Measurements from ENCODE around the gene RNF111.
A peak's percentile ranks its signal among the peaks of the same experiment; 100 is the strongest.
"Not testable (repeated sequence)": the region's sequence is repeated elsewhere in the genome, so short reads cannot be mapped to it uniquely, and the experiment has no call there.

Gene RNF111

DNA sequence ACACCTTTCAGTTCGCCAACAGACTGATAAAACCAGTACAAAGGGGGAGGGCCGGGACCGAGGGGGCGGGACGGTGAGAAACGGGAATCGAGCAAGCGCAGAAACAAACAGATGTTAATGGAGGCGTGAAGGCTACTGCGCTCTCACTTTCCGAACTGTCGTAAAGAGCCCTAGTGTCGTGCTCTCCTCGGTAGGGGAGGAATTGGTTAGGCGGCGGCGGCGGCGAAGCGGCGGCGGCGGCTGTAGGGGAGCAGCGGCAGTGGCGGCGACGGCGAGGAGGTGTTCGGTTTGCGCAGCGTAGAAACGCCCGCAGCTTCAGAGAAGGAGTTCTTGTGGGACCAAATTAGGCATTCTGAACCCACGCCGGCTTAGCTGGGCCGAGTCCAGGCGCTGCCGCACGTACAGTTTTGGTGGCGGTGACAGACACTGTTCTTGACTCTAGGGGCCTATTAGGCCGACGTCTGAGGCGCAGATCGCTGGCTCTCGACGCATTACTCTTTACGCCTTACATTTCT, at the start of gene RNF111:
RNF111 (plus strand) TSS at position 173 of the 515 bp plus-strand sequence. CDS start 43,160 bp downstream, outside the sequence.
- peak; percentile 92 for DNase-seq

- DNase-seq = no peak
These were observed 40.3 kb upstream of the RNF111 start for GRCh38 chr15:58947179-58947578.

DNA sequence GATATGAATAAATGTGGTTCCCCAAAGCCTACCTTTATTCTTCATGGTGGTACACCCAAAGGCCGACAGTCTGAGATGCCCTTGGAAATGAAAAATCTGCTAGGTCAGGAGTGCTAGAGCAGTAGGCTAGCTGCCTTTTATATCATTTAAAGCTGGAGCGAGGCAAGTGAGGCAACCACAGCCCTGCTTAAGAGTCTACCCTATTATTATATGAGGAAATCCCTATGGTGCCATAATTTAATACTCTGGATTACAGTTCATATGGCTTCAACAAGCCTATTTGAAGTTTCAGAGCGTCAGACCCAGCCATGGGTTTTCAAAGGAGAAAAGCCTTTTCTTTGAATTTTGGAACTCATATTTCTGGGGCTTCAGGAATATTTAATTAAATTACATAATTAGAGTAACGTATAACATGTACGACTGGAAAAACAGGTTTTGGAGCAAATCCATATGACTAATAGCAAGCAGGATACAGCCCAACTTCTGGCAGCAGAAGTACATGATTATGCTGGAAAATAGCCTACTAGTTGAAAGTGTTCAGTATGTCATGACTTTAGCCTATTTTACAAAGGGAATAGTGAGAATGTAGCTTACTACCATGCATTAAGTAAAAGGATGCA, 36.0 kb upstream of the RNF111 start:
- DNase-seq = no peak

DNA sequence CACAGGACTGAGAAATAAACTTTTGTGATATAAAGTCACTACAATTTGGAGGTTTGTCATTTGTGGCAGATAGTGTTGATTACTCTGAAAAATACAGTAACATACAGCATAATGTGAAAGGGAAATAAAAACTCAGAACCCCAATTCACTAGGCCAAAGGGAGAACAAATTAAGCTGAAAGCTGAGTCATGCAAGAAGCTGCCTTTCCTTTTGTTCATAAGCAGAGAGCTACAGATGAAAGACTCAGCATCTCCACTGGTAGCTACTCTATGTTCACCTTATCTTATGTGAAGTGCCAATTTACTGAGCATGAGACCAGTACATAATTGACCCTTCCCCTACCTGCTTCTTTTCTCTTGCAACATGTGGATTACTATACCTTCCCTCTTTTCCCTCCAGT, 34.7 kb upstream of the RNF111 start:
- no peak for DNase-seq

- peak; percentile 53 for DNase-seq
These were observed 30.1 kb upstream of the RNF111 start for GRCh38 chr15:58957101-58957973.

- DNase-seq = no peak
These were observed 28.7 kb upstream of the RNF111 start for GRCh38 chr15:58958811-58959210.

DNA sequence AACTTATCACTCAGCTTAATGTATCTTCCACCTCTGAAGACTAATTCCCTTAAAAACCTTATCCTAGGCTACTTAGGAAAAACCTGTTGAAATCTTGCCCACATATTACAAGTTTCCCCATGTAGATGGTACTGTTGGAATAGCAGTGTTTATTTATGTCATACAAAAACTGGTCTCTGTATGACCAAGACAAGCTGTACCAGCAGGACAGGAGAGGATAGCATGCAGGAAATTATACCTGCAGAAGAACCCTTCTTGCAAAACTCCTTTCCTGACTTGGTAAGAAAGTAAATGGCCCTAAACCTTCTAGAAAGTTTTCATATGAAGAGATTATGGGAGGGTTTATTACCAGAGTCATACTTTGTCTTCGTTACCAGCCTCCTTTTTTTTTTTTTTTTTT, 25.3 kb upstream of the RNF111 start:
- no peak for DNase-seq

- DNase-seq = no peak
These were observed 24.5 kb upstream of the RNF111 start for GRCh38 chr15:58962662-58963565.

DNA sequence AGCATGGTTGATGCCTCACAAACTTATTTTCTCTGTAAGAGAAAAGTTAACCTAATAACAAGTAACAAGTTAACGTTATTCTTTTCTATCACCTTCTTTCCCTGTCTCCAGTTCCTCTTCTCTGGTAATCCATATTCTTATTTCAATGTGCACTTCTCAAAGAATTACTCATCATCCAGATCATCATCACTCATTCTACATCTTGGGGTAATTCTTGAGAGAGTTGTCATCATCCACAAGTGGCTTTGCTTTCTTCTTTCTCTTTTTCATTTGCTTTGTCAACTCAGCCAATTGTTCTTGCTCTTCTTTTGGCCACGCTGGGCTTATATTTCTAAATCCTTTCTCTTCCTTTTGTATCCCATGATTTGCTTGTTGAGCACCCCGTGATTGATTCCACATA, 20.8 kb upstream of the RNF111 start:
- DNase-seq = no peak

DNA sequence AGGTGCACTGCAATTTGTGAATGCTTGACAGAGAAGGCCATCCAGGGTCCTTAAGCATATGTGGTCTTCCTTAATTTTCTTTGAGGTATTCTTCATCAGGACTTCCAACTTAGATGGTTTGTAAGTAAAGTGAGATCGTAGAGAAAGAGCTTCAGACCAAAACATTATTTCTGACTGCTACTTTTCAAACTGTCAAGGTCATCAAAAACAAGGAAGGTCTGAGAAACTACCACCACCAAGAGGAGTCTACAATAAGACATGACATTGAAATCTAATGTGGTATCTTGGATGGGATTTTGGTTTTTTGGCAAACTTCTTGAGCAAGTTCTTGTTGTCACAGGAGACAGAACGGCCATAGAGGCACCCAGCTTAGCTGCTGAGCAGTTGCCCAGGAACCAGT, 20.0 kb upstream of the RNF111 start:
- DNase-seq = no peak

- DNase-seq = no peak
These were observed 9.6 kb upstream of the RNF111 start for GRCh38 chr15:58977887-58978286.

DNA sequence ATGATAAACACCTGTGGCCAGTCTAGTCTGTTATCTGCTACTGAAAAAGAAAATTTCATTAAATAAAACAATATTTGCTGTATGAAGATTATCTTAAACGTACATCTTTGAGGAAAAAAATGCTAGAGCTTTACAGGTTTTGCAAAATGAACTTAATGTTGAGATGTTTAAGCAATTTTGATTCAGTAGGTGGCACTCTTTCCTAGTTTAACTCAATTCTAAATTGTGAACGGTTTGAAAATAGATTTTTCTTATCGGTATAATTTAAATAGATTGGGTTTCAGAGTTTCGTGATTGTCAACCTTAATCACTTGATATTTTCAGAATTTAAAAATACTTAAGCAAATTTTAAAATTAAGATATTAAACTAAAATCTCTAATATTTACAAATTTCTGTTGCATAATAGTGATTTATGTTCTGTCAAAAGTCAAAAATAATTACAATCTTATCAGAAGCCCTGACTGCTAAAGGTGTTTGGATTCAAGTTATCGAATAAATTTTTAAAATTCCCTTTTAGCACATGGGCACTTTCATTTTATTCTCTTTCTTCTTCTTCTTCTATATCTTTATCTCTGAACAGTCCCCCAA, 7.0 kb upstream of the RNF111 start:
- DNase-seq = no peak

DNA sequence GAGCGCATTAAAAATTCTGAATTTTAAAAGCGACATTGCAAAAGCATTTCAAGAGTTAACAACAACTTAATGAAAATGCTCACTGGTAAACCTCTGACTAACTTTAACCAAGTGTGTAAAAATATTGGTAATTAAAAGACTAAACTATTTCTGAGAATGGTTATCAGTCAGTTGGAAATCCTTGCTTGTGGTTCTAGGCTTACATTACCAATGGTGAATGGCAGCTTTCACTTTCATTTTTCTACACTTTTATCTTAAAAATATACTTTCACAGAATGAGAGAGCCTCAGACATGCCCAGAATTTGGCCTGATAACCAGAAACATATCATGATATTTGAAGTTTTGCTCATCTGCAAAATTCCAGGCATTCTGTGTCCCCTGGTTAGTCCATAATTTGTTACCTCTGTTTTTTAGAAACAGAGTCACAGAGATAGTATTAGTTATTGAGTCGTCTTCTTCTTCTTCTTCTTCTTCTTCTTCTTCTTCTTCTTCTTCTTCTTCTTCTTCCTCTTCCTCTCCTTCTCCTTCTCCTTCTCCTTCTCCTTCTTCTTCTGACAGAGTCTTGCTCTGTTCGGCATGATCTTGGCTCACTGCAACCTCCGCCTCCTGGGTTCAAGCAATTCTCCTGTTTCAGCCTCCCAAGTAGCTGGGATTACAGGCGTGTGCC, 5.5 kb upstream of the RNF111 start:
- no peak for DNase-seq

GRCh38 chr15:58983261-58983660, 4.2 kb upstream of the RNF111 start:
- no peak for DNase-seq

GRCh38 chr15:58985443-58985842, 2.0 kb upstream of the RNF111 start:
- no peak for DNase-seq

GRCh38 chr15:58987036-58987435, 427 bp upstream of the RNF111 start:
- no peak for DNase-seq

DNA sequence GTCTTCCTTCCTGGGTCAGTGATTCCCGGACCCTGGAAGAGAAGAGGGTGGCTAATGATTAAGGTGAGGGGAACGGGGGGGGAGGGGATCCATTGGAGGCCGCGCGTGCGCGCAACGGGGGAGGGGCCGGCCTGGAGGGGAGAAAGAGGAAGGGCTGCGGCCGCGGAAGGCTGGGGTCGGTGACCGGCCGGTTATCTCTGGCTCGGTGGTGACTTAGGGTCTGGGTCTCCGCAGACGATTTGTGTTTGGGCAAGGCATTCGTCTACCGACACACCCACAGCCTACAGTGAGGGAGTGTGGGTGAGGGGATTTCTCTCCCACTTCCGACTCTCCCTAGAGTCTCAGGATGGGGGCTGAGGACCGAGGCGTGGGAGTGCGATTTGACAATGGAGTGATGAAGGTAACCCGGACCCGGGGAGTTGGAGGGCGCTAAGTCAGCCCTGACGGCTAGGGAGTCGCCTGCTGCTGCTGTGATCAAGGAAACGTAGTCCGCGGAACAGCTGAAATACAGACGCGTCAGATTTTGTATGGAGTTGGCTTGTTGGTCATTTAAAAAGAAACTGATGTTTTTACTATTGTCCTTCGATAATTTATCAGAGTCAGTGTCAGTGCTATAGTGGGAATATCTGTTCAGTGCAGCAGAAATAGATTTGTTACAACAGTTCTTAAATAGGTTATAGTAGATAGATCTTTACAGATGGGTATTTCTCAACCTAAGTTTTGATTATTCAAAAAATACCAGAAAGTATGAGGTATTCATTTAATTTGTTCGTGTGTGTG, 733 bp downstream of the RNF111 start:
- DNase-seq = peak; percentile 56

DNA sequence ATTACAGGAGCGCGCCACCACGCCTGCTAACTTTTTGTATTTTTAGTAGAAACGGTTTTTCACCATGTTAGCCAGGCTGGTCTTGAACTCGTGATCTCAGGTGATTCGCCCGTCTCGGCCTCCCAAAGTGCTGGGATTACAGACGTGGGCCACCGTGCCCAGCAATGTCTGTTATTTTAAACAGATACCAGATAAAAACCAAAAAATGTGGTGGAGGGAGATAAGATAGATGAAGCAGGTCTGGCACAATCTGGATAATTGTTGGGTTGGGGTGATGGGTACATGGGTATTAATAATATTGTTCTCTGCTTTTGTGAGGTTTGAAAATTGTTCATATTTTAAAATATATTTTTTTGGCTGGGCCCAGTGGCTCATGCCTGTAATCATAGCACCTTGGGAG, 4.7 kb downstream of the RNF111 start:
- no peak for DNase-seq

DNA sequence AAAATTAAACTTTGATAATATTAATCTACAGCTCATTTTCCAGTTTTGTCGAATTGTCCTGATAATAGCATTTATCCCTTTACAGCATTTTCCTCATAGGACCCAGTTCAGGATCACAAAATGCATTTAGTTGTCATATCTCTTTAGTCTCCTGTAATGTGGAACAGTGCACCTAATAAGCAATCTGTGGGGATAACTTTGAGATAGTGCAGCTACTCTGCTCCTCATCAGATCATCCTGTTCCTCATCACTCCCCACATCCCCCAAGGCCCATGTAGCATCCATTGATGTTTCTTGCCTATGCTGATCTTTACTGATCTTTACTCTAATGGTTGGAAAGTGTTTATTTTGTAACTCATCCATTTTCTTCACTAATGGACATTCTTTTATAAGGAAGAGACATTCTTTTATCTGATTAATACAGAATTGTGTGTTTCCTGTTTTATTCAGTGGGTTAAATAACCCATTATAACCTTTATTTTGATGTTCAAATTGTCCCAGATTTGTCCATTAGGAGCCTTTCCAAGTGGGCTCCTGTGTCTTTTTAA, 7.5 kb downstream of the RNF111 start:
- no peak for DNase-seq

DNA sequence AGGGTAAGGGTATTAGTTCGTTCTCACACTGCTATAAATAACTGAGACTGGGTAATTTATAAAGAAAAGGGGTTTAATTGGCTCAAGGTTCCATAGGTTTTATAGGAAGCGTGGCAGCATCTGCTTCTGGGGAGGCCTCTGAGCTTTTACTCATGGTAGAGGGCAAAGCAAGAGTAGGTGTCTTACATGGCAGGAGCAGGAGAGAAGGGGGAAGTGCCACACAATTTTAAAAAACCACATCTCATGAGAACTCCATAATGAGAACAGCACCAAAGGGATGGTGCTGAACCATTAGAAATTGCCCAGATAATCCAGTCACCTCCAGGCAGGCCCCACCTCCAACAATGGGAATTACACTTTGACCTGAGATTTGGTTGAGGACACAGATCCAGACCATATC, 12.2 kb downstream of the RNF111 start:
- no peak for DNase-seq

DNA sequence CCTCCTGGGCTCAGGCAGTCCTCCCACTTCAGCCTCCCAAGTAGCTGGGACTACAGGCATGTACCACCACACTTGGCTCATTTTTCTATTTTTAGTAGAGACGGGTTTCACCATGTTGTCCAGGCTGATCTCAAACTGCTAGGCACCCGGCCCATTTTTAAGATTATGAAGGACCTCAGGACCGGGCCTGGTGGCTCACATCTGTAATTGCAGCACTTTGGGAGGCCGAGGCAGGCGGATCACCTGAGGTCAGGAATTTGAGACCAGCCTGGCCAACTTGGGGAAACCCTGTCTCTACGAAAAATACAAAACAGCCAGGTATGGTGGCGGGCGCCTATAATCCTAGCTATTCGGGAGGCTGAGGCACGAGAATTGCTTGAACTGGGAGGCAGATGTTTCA, 12.8 kb downstream of the RNF111 start:
- not testable (repeated sequence) for DNase-seq
